ENCODE data around the gene THUMPD1.
"Not testable (repeated sequence)": the region's sequence is repeated elsewhere in the genome, so short reads cannot be mapped to it uniquely, and the experiment has no call there.

The THUMPD1 gene

GRCh38 chr16:20761175-20761574 lies 19.6 kb upstream of the THUMPD1 start:
- TF ChIP-seq, protein P1, sequence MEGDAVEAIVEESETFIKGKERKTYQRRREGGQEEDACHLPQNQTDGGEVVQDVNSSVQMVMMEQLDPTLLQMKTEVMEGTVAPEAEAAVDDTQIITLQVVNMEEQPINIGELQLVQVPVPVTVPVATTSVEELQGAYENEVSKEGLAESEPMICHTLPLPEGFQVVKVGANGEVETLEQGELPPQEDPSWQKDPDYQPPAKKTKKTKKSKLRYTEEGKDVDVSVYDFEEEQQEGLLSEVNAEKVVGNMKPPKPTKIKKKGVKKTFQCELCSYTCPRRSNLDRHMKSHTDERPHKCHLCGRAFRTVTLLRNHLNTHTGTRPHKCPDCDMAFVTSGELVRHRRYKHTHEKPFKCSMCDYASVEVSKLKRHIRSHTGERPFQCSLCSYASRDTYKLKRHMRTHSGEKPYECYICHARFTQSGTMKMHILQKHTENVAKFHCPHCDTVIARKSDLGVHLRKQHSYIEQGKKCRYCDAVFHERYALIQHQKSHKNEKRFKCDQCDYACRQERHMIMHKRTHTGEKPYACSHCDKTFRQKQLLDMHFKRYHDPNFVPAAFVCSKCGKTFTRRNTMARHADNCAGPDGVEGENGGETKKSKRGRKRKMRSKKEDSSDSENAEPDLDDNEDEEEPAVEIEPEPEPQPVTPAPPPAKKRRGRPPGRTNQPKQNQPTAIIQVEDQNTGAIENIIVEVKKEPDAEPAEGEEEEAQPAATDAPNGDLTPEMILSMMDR (conservative IDR thresholded peaks at IDR 0.05), result no peak

GRCh38 chr16:20760346-20760745 lies 18.7 kb upstream of the THUMPD1 start:
- no peak overlapping the region for H3K27ac ChIP-seq
- TF ChIP-seq, protein P1 (conservative IDR thresholded peaks at IDR 0.05), result no peak

More at GRCh38 chr16:20761175-20761574, 19.6 kb upstream of the THUMPD1 start:
- no peak overlapping the region for H3K27ac ChIP-seq

DNA sequence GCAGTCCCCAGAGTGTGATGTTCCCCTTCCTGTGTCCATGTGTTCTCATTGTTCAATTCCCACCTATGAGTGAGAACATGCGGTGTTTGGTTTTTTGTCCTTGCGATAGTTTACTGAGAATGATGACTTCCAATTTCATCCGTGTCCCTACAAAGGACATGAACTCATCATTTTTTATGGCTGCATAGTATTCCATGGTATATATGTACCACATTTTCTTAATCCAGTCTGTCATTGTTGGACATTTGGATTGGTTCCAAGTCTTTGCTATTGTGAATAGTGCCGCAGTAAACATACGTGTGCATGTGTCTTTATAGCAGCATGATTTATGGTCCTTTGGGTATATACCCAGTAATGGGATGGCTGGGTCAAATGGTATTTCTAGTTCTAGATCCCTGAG lies 14.2 kb upstream of the THUMPD1 start:
- H3K27ac ChIP-seq, result not testable (repeated sequence)

GRCh38 chr16:20755238-20755637 lies 13.6 kb upstream of the THUMPD1 start:
- TF ChIP-seq, protein P1 (conservative IDR thresholded peaks at IDR 0.05), result no peak
- H3K27ac ChIP-seq, result no peak overlapping the region

DNA sequence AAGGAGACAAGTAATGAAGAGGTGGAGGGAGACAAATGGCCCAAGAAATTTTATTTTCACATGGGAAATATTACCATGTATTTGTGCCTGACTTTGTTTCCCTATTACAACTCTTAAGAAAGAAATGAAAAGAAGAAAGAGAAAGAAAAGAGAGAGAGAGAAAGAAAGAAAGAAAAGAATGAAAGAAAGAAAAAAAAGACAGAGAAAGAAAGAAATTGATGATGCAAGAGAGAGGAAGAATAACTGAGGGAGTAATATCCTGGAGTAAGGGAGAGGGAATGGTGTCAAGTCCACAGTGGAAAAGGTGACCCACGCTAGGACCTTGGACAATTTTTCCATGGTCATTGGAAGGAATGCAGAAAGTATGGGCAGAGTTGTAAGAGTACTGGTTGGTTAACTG lies 12.1 kb upstream of the THUMPD1 start:
- no peak overlapping the region for H3K27ac ChIP-seq
- TF ChIP-seq, protein P1 (conservative IDR thresholded peaks at IDR 0.05), result no peak

- H3K27ac ChIP-seq, result no peak overlapping the region
- TF ChIP-seq, protein P1 (conservative IDR thresholded peaks at IDR 0.05), result no peak
These were observed 8.9 kb upstream of the THUMPD1 start for GRCh38 chr16:20750558-20750957.

GRCh38 chr16:20749474-20749873 lies 7.9 kb upstream of the THUMPD1 start:
- H3K27ac ChIP-seq, result no peak overlapping the region
- TF ChIP-seq, protein P1 (conservative IDR thresholded peaks at IDR 0.05), result no peak

GRCh38 chr16:20747030-20747816 lies 5.6 kb upstream of the THUMPD1 start:
- TF ChIP-seq, protein P1 (conservative IDR thresholded peaks at IDR 0.05), result no peak
- peak overlapping the region; percentile 44 for H3K27ac ChIP-seq
